Measurements from ENCODE around the gene VCL. TPM values are rescaled to one million over a fixed set of nuclear protein-coding genes. Genes with fewer than 3 reads are reported as not detected.

The VCL gene
- total and polyA plus RNA-seq, 4 donors: 31.6 to 499 (median 229) TPM

- Histone ChIP-seq H3K4me3 (ENCODE audit: low read length in 2 of 2) (no peak overlapping the region), H3K9me3 (ENCODE audit: control insufficient read depth, low read length) (no peaks in the 10 kb centered on the region), H3K27me3 (ENCODE audit: control insufficient read depth in 1 of 2, insufficient read depth in 2 of 2, low read length in 1 of 2) (no peaks in the 10 kb centered on the region), H3K4me1 (ENCODE audit: control insufficient read depth in 1 of 2, insufficient read depth in 2 of 2, low read length in 2 of 2) (peaks cover 0 to 2% of the 10 kb centered on the region in 2 donors), H3K36me3 (ENCODE audit: control insufficient read depth in 1 of 2, insufficient read depth in 2 of 2, low read length in 1 of 2) (peaks cover 9 to 15% of the 10 kb centered on the region in 2 donors), H3K27ac (ENCODE audit: low read depth in 1 of 2, low read length in 2 of 2) (no peak overlapping the region)
- intact Hi-C loops (cut with DNase I): loop anchor here in 1 of 2 donors (10.0 kb wide), 1 partner anchor 233 kb away; no protein-coding TSS in a partner anchor
- DNase-seq: no peak
- 75 to 78% methylated on average over 4 of the region's 4 CpGs for WGBS, 2 donors
- no peak for ATAC-seq (ENCODE audit: low FRiP score)
Observed at GRCh38 chr10:74117738-74118137, 119.8 kb downstream of the VCL start.

- intact Hi-C loops (cut with DNase I): loop anchor here in 1 of 2 donors (10.0 kb wide), 1 partner anchor 234 kb away; no protein-coding TSS in a partner anchor
- Histone ChIP-seq H3K27ac (ENCODE audit: low read depth in 1 of 2, low read length in 2 of 2) (no peak overlapping the region), H3K9me3 (ENCODE audit: control insufficient read depth, low read length) (no peaks in the 10 kb centered on the region), H3K36me3 (ENCODE audit: control insufficient read depth in 1 of 2, insufficient read depth in 2 of 2, low read length in 1 of 2) (peaks cover 9 to 13% of the 10 kb centered on the region in 2 donors), H3K4me3 (ENCODE audit: low read length in 2 of 2) (no peak overlapping the region), H3K4me1 (ENCODE audit: control insufficient read depth in 1 of 2, insufficient read depth in 2 of 2, low read length in 2 of 2) (peaks cover 0 to 2% of the 10 kb centered on the region in 2 donors), H3K27me3 (ENCODE audit: control insufficient read depth in 1 of 2, insufficient read depth in 2 of 2, low read length in 1 of 2) (no peaks in the 10 kb centered on the region)
- DNase-seq (no peak), ATAC-seq (ENCODE audit: low FRiP score) (no peak)
- 66 to 79% methylated on average over 3 of the region's 3 CpGs for WGBS, 2 donors
Observed at GRCh38 chr10:74118804-74119203, 120.9 kb downstream of the VCL start.

GRCh38 chr10:74120911-74121310 lies 123.0 kb downstream of the VCL start:
- H3K4me3 ChIP-seq (ENCODE audit: low read length in 2 of 2): no peak overlapping the region
- no peak for DNase-seq
- H3K9me3 ChIP-seq (ENCODE audit: control insufficient read depth, low read length): no peaks in the 10 kb centered on the region
- peaks cover 6 to 12% of the 10 kb centered on the region in 2 donors for H3K36me3 ChIP-seq (ENCODE audit: control insufficient read depth in 1 of 2, insufficient read depth in 2 of 2, low read length in 1 of 2)
- peaks cover 0 to 2% of the 10 kb centered on the region in 2 donors for H3K4me1 ChIP-seq (ENCODE audit: control insufficient read depth in 1 of 2, insufficient read depth in 2 of 2, low read length in 2 of 2)
- WGBS, 2 donors: 8% methylated on average over 1 of the region's 1 CpG
- ATAC-seq (ENCODE audit: low FRiP score): no peak
- no peaks in the 10 kb centered on the region for H3K27me3 ChIP-seq (ENCODE audit: control insufficient read depth in 1 of 2, insufficient read depth in 2 of 2, low read length in 1 of 2)
- intact Hi-C loops (cut with DNase I): no loop called here
- H3K27ac ChIP-seq (ENCODE audit: low read depth in 1 of 2, low read length in 2 of 2): no peak overlapping the region

GRCh38 chr10:74121368-74121767 lies 123.5 kb downstream of the VCL start:
- Histone ChIP-seq H3K36me3 (ENCODE audit: control insufficient read depth in 1 of 2, insufficient read depth in 2 of 2, low read length in 1 of 2) (peaks cover 6 to 12% of the 10 kb centered on the region in 2 donors), H3K9me3 (ENCODE audit: control insufficient read depth, low read length) (no peaks in the 10 kb centered on the region), H3K27ac (ENCODE audit: low read depth in 1 of 2, low read length in 2 of 2) (no peak overlapping the region), H3K27me3 (ENCODE audit: control insufficient read depth in 1 of 2, insufficient read depth in 2 of 2, low read length in 1 of 2) (no peaks in the 10 kb centered on the region), H3K4me1 (ENCODE audit: control insufficient read depth in 1 of 2, insufficient read depth in 2 of 2, low read length in 2 of 2) (peaks cover 0 to 2% of the 10 kb centered on the region in 2 donors), H3K4me3 (ENCODE audit: low read length in 2 of 2) (no peak overlapping the region)
- intact Hi-C loops (cut with DNase I): no loop called here
- ATAC-seq (ENCODE audit: low FRiP score) (no peak), DNase-seq (no peak)
- WGBS, 2 donors: 75 to 84% methylated on average over 1 of the region's 1 CpG

- Histone ChIP-seq H3K4me1 (ENCODE audit: control insufficient read depth in 1 of 2, insufficient read depth in 2 of 2, low read length in 2 of 2) (peaks cover 0 to 2% of the 10 kb centered on the region in 2 donors), H3K9me3 (ENCODE audit: control insufficient read depth, low read length) (no peaks in the 10 kb centered on the region), H3K27ac (ENCODE audit: low read depth in 1 of 2, low read length in 2 of 2) (no peak overlapping the region), H3K36me3 (ENCODE audit: control insufficient read depth in 1 of 2, insufficient read depth in 2 of 2, low read length in 1 of 2) (peaks cover 4 to 12% of the 10 kb centered on the region in 2 donors), H3K27me3 (ENCODE audit: control insufficient read depth in 1 of 2, insufficient read depth in 2 of 2, low read length in 1 of 2) (no peaks in the 10 kb centered on the region), H3K4me3 (ENCODE audit: low read length in 2 of 2) (no peak overlapping the region)
- intact Hi-C loops (cut with DNase I): no loop called here
- ATAC-seq (ENCODE audit: low FRiP score) (no peak), DNase-seq (no peak)
- 24% methylated on average over 3 of the region's 3 CpGs for WGBS, 2 donors
Observed at GRCh38 chr10:74122060-74122459, 124.1 kb downstream of the VCL start.

GRCh38 chr10:74123081-74123480 lies 125.2 kb downstream of the VCL start:
- intact Hi-C loops (cut with DNase I): no loop called here
- ATAC-seq (ENCODE audit: low FRiP score) (no peak), DNase-seq (no peak)
- 33 to 56% methylated on average over 1 of the region's 1 CpG for WGBS, 2 donors
- Histone ChIP-seq H3K4me3 (ENCODE audit: low read length in 2 of 2) (no peak overlapping the region), H3K27ac (ENCODE audit: low read depth in 1 of 2, low read length in 2 of 2) (no peak overlapping the region), H3K27me3 (ENCODE audit: control insufficient read depth in 1 of 2, insufficient read depth in 2 of 2, low read length in 1 of 2) (no peaks in the 10 kb centered on the region), H3K9me3 (ENCODE audit: control insufficient read depth, low read length) (no peaks in the 10 kb centered on the region), H3K36me3 (ENCODE audit: control insufficient read depth in 1 of 2, insufficient read depth in 2 of 2, low read length in 1 of 2) (peaks cover 4 to 10% of the 10 kb centered on the region in 2 donors), H3K4me1 (ENCODE audit: control insufficient read depth in 1 of 2, insufficient read depth in 2 of 2, low read length in 2 of 2) (peaks cover 0 to 2% of the 10 kb centered on the region in 2 donors)

- ATAC-seq (ENCODE audit: low FRiP score) (no peak), DNase-seq (no peak)
- Histone ChIP-seq H3K4me1 (ENCODE audit: control insufficient read depth in 1 of 2, insufficient read depth in 2 of 2, low read length in 2 of 2) (no peaks in the 10 kb centered on the region), H3K9me3 (ENCODE audit: control insufficient read depth, low read length) (no peaks in the 10 kb centered on the region), H3K27me3 (ENCODE audit: control insufficient read depth in 1 of 2, insufficient read depth in 2 of 2, low read length in 1 of 2) (no peaks in the 10 kb centered on the region), H3K27ac (ENCODE audit: low read depth in 1 of 2, low read length in 2 of 2) (no peak overlapping the region), H3K36me3 (ENCODE audit: control insufficient read depth in 1 of 2, insufficient read depth in 2 of 2, low read length in 1 of 2) (peaks cover 0 to 4% of the 10 kb centered on the region in 2 donors), H3K4me3 (ENCODE audit: low read length in 2 of 2) (no peak overlapping the region)
- 50 to 55% methylated on average over 11 of the region's 11 CpGs for WGBS, 2 donors
- intact Hi-C loops (cut with DNase I): no loop called here
Observed at GRCh38 chr10:74133923-74134820, 136.3 kb downstream of the VCL start.

GRCh38 chr10:74135452-74135851 lies 137.5 kb downstream of the VCL start:
- Histone ChIP-seq H3K36me3 (ENCODE audit: control insufficient read depth in 1 of 2, insufficient read depth in 2 of 2, low read length in 1 of 2) (peaks cover 0 to 4% of the 10 kb centered on the region in 2 donors), H3K4me1 (ENCODE audit: control insufficient read depth in 1 of 2, insufficient read depth in 2 of 2, low read length in 2 of 2) (no peaks in the 10 kb centered on the region), H3K9me3 (ENCODE audit: control insufficient read depth, low read length) (no peaks in the 10 kb centered on the region), H3K27ac (ENCODE audit: low read depth in 1 of 2, low read length in 2 of 2) (no peak overlapping the region), H3K4me3 (ENCODE audit: low read length in 2 of 2) (no peak overlapping the region), H3K27me3 (ENCODE audit: control insufficient read depth in 1 of 2, insufficient read depth in 2 of 2, low read length in 1 of 2) (no peaks in the 10 kb centered on the region)
- intact Hi-C loops (cut with DNase I): no loop called here
- ATAC-seq (ENCODE audit: low FRiP score) (no peak), DNase-seq (no peak)
- 75 to 83% methylated on average over 3 of the region's 3 CpGs for WGBS, 2 donors

GRCh38 chr10:74137992-74138391 lies 140.1 kb downstream of the VCL start:
- DNase-seq: no peak
- Histone ChIP-seq H3K27me3 (ENCODE audit: control insufficient read depth in 1 of 2, insufficient read depth in 2 of 2, low read length in 1 of 2) (no peaks in the 10 kb centered on the region), H3K27ac (ENCODE audit: low read depth in 1 of 2, low read length in 2 of 2) (no peak overlapping the region), H3K4me3 (ENCODE audit: low read length in 2 of 2) (no peak overlapping the region), H3K9me3 (ENCODE audit: control insufficient read depth, low read length) (no peaks in the 10 kb centered on the region), H3K4me1 (ENCODE audit: control insufficient read depth in 1 of 2, insufficient read depth in 2 of 2, low read length in 2 of 2) (no peaks in the 10 kb centered on the region), H3K36me3 (ENCODE audit: control insufficient read depth in 1 of 2, insufficient read depth in 2 of 2, low read length in 1 of 2) (peaks cover 0 to 4% of the 10 kb centered on the region in 2 donors)
- intact Hi-C loops (cut with DNase I): no loop called here
- ATAC-seq (ENCODE audit: low FRiP score): no peak
- WGBS, 2 donors: 93 to 95% methylated on average over 5 of the region's 5 CpGs
